Measurements from ENCODE around the gene ERLEC1. TPM values are rescaled to one million over a fixed set of nuclear protein-coding genes. Genes with fewer than 3 reads are reported as not detected.

The ERLEC1 gene, protein sequence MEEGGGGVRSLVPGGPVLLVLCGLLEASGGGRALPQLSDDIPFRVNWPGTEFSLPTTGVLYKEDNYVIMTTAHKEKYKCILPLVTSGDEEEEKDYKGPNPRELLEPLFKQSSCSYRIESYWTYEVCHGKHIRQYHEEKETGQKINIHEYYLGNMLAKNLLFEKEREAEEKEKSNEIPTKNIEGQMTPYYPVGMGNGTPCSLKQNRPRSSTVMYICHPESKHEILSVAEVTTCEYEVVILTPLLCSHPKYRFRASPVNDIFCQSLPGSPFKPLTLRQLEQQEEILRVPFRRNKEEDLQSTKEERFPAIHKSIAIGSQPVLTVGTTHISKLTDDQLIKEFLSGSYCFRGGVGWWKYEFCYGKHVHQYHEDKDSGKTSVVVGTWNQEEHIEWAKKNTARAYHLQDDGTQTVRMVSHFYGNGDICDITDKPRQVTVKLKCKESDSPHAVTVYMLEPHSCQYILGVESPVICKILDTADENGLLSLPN
- total RNA-seq: 36.0 and 36.2 TPM in 2 replicates

DNA sequence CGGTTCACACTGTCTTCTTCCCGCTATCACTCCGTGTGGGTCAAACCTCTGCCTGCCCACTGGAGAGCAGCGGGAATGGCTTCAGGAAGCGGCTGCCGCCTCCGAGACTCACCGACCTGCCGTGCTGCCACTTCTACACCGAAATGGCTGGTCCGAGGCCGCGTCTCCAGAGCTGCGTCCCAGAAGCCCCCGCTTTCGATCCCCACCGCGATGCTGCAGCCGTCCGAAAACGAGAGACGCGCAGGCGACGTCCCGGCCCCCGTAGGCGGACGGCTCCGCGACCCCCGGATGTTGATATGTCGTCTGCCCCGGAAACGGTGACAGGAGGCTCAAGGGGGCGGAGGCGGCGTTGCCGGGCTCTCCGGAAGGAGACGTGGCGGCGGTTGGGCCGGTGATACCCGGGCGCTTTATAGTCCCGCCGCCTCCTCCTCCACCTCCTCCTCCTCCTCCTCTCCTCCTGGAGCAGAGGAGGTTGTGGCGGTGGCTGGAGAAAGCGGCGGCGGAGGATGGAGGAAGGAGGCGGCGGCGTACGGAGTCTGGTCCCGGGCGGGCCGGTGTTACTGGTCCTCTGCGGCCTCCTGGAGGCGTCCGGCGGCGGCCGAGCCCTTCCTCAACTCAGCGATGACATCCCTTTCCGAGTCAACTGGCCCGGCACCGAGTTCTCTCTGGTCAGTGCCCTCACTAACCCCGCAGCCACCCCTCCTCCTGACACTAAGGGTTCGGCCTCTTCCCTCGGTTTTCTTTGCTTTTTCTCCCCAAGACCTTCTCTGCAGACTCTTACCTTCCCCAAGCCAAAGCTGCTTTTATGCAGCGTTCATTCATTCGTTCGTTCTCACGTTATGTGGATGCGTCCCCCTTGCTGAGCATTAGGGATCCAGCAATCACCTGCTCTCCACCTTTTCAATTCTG, at the start of gene ERLEC1, which contains the start of gene ASB3:
TSS of gene ERLEC1 (plus strand) at position 340 of the 909 bp plus-strand sequence. CDS start at position 507, 167 bp downstream.
TSS of gene ASB3 (minus strand) at position 249 of the 909 bp plus-strand sequence. CDS start 21,381 bp downstream, outside the sequence.
- H3K36me3 Mint-ChIP-seq (ENCODE audit: low read depth): peaks cover 29% of the 10 kb centered on the region
- no peaks in the 10 kb centered on the region for H3K27me3 Mint-ChIP-seq (ENCODE audit: low read depth)
- DNase-seq (ENCODE audit: low spot score): peak; percentile 87
- intact Hi-C loops (cut with micrococcal nuclease): loop anchor here (1.0 to 10.0 kb wide), 5 partner anchors 20 to 1828 kb away; partner anchors contain the start of genes CHAC2, PPP4R3B and PSME4
- H3K27ac Mint-ChIP-seq: peak within 1 kb of the TSS; percentile 97
- peak within 1 kb of the TSS; percentile 99 for H3K4me3 Mint-ChIP-seq (ENCODE audit: low read depth)
- no peaks in the 10 kb centered on the region for H3K9me3 Mint-ChIP-seq
- peaks cover 38% of the 10 kb centered on the region for H3K4me1 Mint-ChIP-seq (ENCODE audit: low read depth)

DNA sequence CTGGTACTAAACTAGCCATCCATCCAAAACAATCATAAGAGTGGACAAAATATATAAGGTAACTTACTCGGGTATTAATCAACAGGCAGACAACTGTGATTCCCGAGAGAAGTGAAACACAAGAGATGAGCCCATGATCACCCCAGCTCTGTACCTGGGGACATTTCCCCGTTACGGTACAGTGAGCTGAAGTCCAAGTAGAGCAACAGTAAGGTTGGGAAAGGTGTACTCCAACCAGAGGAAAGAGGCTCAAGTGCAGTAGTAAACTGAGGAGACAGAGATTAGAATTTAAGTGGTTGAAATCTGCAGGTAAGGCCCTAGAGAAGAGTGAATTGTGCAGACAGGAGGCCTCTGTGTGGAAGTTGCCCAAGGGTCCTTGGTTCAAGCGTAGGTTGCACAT, 49.8 kb upstream of the ERLEC1 start:
- Mint-ChIP-seq H3K36me3 (ENCODE audit: low read depth) (peaks cover 29% of the 10 kb centered on the region), H3K4me3 (ENCODE audit: low read depth) (no peak overlapping the region), H3K27ac (no peak overlapping the region), H3K27me3 (ENCODE audit: low read depth) (no peaks in the 10 kb centered on the region), H3K9me3 (no peaks in the 10 kb centered on the region), H3K4me1 (ENCODE audit: low read depth) (peaks cover 11% of the 10 kb centered on the region)
- intact Hi-C loops (cut with micrococcal nuclease): no loop called here
- DNase-seq (ENCODE audit: low spot score): no peak

DNA sequence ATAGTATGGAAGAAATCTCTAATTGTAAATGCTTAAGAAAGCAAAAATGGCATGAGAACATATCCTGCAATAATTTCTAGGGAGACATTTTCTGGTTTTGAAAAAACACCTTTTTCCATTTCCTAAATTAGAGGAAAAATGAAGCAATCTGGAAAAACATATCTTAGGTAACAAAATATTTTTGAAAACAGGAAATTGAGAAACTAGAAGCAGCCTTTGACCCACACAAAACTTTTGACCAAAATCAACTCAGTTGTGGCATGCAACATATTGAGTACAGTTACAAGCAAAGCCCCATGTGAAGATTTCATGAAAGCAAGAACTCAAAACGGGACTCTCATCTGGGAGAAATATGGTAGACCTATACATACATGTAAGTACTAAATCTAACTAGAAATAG, 47.8 kb upstream of the ERLEC1 start:
- no peaks in the 10 kb centered on the region for H3K27me3 Mint-ChIP-seq (ENCODE audit: low read depth)

DNA sequence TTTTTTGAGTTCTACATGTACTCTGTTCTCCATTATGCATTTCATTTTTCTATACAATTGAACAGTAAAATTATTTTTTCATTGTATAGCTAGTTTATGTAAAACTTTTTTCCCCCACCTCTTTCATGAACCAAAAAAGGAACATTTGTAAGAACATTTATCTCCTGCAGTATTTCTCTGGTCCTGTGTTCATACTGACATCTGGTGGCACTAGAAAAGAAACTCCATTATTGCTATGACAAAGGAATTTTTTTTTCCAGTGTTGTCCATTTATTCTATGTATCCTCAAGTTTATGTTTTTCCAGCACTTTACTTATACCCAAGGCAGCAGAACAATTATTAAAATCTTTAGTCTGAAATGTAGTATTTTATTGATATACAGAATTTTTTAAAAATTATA, 46.7 kb upstream of the ERLEC1 start:
- intact Hi-C loops (cut with micrococcal nuclease): no loop called here
- Mint-ChIP-seq H3K27ac (no peak overlapping the region), H3K9me3 (no peaks in the 10 kb centered on the region), H3K4me3 (ENCODE audit: low read depth) (no peak overlapping the region), H3K27me3 (ENCODE audit: low read depth) (no peaks in the 10 kb centered on the region), H3K36me3 (ENCODE audit: low read depth) (peaks cover 30% of the 10 kb centered on the region), H3K4me1 (ENCODE audit: low read depth) (peaks cover 20% of the 10 kb centered on the region)
- no peak for DNase-seq (ENCODE audit: low spot score)

More for the DNA sequence above, 47.8 kb upstream of the ERLEC1 start:
- Mint-ChIP-seq H3K4me3 (ENCODE audit: low read depth) (no peak overlapping the region), H3K9me3 (no peaks in the 10 kb centered on the region), H3K27ac (no peak overlapping the region), H3K4me1 (ENCODE audit: low read depth) (peaks cover 20% of the 10 kb centered on the region), H3K36me3 (ENCODE audit: low read depth) (peaks cover 37% of the 10 kb centered on the region)
- intact Hi-C loops (cut with micrococcal nuclease): no loop called here
- DNase-seq (ENCODE audit: low spot score): no peak

DNA sequence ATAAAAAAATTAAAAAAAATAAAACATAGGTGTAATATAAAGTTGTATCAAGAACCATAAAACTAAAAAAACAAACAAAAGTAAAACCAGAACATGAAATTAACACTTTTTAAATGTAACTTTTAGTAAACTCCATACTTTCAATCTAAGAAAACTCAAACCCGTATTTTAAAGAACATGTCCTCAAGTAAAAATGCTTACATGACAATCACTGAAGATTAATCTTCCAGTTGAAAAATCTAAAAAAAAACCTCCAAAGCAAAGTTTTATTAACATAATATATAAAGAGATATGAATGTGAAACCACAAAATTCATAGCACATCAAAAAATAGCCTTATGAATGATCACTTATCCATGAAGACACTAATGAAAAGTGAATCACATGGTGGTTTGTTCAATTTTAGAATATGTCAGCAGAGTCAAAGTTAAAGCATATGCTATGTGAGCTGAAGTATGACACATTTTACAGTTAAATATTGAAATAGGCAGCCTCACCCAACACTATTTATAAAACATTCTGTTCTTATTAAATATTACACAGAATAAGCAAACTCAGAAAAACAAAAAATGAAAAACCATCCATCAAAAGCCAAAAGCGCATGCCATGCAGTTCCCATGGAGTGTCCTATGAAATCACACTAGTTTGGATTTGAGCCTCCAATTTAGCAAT, 42.3 kb upstream of the ERLEC1 start:
- H3K4me1 Mint-ChIP-seq (ENCODE audit: low read depth): peaks cover 19% of the 10 kb centered on the region
- H3K27me3 Mint-ChIP-seq (ENCODE audit: low read depth): no peaks in the 10 kb centered on the region
- no peak overlapping the region for H3K4me3 Mint-ChIP-seq (ENCODE audit: low read depth)
- no peak for DNase-seq (ENCODE audit: low spot score)
- intact Hi-C loops (cut with micrococcal nuclease): no loop called here
- peaks cover 48% of the 10 kb centered on the region for H3K36me3 Mint-ChIP-seq (ENCODE audit: low read depth)
- no peaks in the 10 kb centered on the region for H3K9me3 Mint-ChIP-seq
- H3K27ac Mint-ChIP-seq: no peak overlapping the region

DNA sequence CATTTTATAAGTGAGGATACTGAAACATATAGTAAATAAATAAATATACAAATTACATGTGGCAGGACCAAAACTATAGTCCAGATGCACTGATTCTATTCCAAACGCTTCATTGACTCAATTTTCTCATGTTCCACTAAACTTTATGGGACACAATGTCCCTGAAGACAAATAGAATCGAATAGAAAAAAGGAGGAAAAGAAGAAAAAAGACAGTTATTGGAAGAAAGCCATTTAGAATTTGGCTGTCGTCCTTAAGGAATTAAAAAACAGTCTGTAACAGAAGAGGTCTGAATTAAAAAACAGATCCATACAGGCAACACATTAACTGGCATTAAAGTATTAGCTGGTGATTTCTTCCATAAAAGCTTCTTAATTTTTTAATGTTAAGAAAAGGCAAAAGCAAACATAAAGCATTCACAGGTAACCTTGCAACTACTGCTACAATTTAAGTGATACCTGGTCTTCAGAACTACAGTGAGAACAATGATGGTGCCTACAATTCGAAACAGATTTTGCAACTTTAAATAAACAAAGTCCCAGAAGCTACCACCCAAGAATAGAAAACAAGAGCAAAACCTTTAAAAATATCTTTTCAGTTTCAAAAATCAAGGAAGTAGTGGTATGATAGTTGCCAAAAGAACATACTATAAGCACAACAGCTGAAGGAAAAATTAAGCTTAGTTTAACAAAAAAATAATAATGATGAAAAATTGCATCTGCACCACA, 36.6 kb upstream of the ERLEC1 start:
- no peaks in the 10 kb centered on the region for H3K27me3 Mint-ChIP-seq (ENCODE audit: low read depth)
- H3K9me3 Mint-ChIP-seq: no peaks in the 10 kb centered on the region
- H3K27ac Mint-ChIP-seq: peak overlapping the region; percentile 52
- peaks cover 36% of the 10 kb centered on the region for H3K4me1 Mint-ChIP-seq (ENCODE audit: low read depth)
- peaks cover 38% of the 10 kb centered on the region for H3K36me3 Mint-ChIP-seq (ENCODE audit: low read depth)
- intact Hi-C loops (cut with micrococcal nuclease): loop anchor here (2.0 kb wide), 1 partner anchor 25 kb away; no protein-coding TSS in a partner anchor
- no peak for DNase-seq (ENCODE audit: low spot score)
- H3K4me3 Mint-ChIP-seq (ENCODE audit: low read depth): no peak overlapping the region

DNA sequence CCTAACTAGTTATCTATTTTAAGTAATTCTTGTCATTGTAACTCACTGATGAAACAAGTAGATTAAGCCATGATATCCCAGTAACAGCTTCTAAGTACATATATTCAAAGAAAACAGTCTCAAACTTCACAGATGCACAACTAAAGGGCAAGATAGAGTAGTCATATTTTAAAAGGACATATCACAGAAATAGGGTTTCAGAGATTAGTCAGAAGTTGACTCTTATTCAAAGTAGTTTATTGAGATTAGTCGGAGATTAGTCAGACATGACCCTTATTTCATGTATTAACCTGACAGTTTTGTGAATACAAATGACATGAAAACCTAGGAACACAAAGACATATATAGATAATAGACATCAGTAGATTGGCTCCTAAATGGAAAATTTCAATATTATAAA, 35.1 kb upstream of the ERLEC1 start:
- H3K4me1 Mint-ChIP-seq (ENCODE audit: low read depth): peaks cover 36% of the 10 kb centered on the region
- H3K4me3 Mint-ChIP-seq (ENCODE audit: low read depth): peak overlapping the region; percentile 23
- no peaks in the 10 kb centered on the region for H3K27me3 Mint-ChIP-seq (ENCODE audit: low read depth)
- H3K27ac Mint-ChIP-seq: peak overlapping the region; percentile 77
- DNase-seq (ENCODE audit: low spot score): no peak
- intact Hi-C loops (cut with micrococcal nuclease): loop anchor here (1.0 to 2.0 kb wide), 4 partner anchors 16 to 134 kb away; partner anchors contain the start of genes CHAC2 and ERLEC1
- no peaks in the 10 kb centered on the region for H3K9me3 Mint-ChIP-seq
- peaks cover 38% of the 10 kb centered on the region for H3K36me3 Mint-ChIP-seq (ENCODE audit: low read depth)

DNA sequence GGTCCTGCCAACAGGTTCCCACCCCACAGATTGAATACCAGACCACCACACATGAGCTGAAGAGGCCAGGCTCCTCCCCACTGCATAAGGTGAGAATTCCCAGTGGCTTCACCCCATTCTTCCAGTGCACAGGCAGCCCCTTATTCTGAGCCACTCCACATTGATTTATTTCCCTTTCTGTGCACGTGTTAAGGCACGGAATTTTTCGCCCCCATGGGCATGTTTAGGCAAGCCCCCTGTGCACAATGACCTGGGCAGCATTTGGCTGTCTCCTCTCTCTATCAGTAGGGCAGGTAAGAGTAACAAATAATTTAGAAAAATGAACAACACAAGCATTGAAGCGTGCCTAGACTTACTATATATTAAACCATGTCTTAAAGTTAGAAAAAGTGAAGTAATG, 34.5 kb upstream of the ERLEC1 start:
- Mint-ChIP-seq H3K4me3 (ENCODE audit: low read depth) (no peak overlapping the region), H3K36me3 (ENCODE audit: low read depth) (peaks cover 41% of the 10 kb centered on the region), H3K27me3 (ENCODE audit: low read depth) (no peaks in the 10 kb centered on the region), H3K9me3 (no peaks in the 10 kb centered on the region), H3K4me1 (ENCODE audit: low read depth) (peaks cover 36% of the 10 kb centered on the region), H3K27ac (peak overlapping the region; percentile 51)
- no peak for DNase-seq (ENCODE audit: low spot score)
- intact Hi-C loops (cut with micrococcal nuclease): no loop called here

DNA sequence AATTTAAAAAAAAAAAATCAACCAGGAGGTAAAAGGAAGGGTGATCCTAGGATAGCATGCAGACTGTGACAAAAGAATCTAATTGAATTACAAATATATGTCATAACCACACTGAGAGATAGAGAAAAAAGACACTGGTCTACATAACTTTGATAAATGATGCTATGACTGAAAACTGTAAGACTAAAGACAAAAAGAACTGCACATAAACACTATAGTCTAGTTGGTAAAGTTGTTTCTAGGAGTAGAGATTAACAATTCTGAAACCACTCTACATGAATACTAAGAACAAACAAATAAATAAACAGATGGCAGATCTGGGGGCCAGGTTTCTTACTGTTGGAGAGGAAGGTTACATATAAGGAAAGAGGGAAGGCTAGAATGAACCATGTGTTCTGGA, 33.8 kb upstream of the ERLEC1 start:
- no peak overlapping the region for H3K4me3 Mint-ChIP-seq (ENCODE audit: low read depth)
- H3K27ac Mint-ChIP-seq: peak overlapping the region; percentile 51

DNA sequence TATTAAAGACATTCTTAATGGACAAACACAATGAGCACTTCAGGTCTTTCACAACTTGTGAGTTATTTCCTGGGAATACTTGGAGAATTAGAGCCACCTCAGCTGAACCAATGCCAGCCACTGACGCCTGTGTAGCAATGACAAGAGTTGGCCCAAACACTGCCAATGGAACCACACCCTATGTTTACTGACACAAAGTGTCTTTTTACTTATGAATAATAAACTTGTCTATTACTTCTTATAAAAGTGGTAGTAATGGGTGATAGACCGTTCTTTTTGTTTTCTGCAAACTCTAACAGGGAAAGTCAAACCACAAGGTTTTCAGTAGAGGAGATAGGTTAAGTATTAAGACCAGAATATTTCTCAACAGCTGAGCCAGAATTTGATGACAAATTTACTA, 31.7 kb upstream of the ERLEC1 start:
- no peak overlapping the region for H3K4me3 Mint-ChIP-seq (ENCODE audit: low read depth)
- no peaks in the 10 kb centered on the region for H3K9me3 Mint-ChIP-seq
- DNase-seq (ENCODE audit: low spot score): no peak
- peaks cover 32% of the 10 kb centered on the region for H3K4me1 Mint-ChIP-seq (ENCODE audit: low read depth)
- H3K36me3 Mint-ChIP-seq (ENCODE audit: low read depth): peaks cover 30% of the 10 kb centered on the region
- intact Hi-C loops (cut with micrococcal nuclease): no loop called here
- no peak overlapping the region for H3K27ac Mint-ChIP-seq
- no peaks in the 10 kb centered on the region for H3K27me3 Mint-ChIP-seq (ENCODE audit: low read depth)

More for the DNA sequence above, 33.8 kb upstream of the ERLEC1 start:
- DNase-seq (ENCODE audit: low spot score): no peak
- H3K36me3 Mint-ChIP-seq (ENCODE audit: low read depth): peaks cover 42% of the 10 kb centered on the region
- intact Hi-C loops (cut with micrococcal nuclease): no loop called here
- no peaks in the 10 kb centered on the region for H3K27me3 Mint-ChIP-seq (ENCODE audit: low read depth)
- no peaks in the 10 kb centered on the region for H3K9me3 Mint-ChIP-seq
- peaks cover 36% of the 10 kb centered on the region for H3K4me1 Mint-ChIP-seq (ENCODE audit: low read depth)

DNA sequence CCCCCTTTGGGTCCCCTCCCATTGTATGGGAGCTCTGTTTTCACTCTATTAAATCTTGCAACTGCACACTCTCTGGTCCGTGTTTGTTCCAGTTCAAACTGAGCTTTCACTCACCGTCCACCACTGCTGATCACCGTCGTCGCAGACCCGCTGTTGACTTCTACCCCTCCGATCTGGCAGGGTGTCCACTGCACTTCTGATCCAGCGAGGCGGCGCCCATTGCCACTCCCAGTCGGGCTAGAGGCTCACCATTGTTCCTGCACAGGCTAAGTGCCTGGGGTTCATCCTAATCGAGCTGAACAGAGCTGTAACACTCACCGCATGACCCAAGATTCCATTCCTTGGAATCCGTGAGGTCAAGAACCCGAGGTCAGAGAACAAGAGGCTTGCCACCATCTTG, 30.2 kb upstream of the ERLEC1 start:
- no peaks in the 10 kb centered on the region for H3K27me3 Mint-ChIP-seq (ENCODE audit: low read depth)
- intact Hi-C loops (cut with micrococcal nuclease): no loop called here
- peaks cover 28% of the 10 kb centered on the region for H3K36me3 Mint-ChIP-seq (ENCODE audit: low read depth)
- H3K4me3 Mint-ChIP-seq (ENCODE audit: low read depth): no peak overlapping the region
- no peak for DNase-seq (ENCODE audit: low spot score)
- no peaks in the 10 kb centered on the region for H3K9me3 Mint-ChIP-seq
- H3K4me1 Mint-ChIP-seq (ENCODE audit: low read depth): peaks cover 19% of the 10 kb centered on the region
- no peak overlapping the region for H3K27ac Mint-ChIP-seq

Measured in activated T-helper 2 cell treated with anti-CD3 and anti-CD28 coated beads, Interferon-gamma antibody, Interleukin-2, Interleukin-4, amounts not matched to agents 10 μg/mL and 5 μg/mL and 100 μg/mL, durations not matched to agents 14 hours and 24 hours and 36 hours (primary cell).